HepG2 (cell line): ENCODE results near the gene DNM3. TPM values are rescaled to one million over a fixed set of nuclear protein-coding genes. Genes with fewer than 3 reads are reported as not detected.

Experiments
- ARID5B ChIP-seq: IDR thresholded peaks from 2 replicates; pipeline ENCODE4 v1.4.0; 2020; ENCODE audit warnings: mild to moderate bottlenecking, missing genetic modification reagents
- HOXA5 ChIP-seq: sonication (generic); formaldehyde crosslinking; IDR thresholded peaks from 2 replicates; pipeline ENCODE4 v1.4.0; 2020; ENCODE audit warnings: missing genetic modification reagents
- IKZF5 ChIP-seq: IDR thresholded peaks from 2 replicates; pipeline ENCODE4 v1.6.1; 2018; ENCODE audit warnings: missing genetic modification reagents, mild to moderate bottlenecking, missing compliant biosample characterization
- IRF2 ChIP-seq: IDR thresholded peaks from 2 replicates; pipeline ENCODE4 v1.6.1; 2018; ENCODE audit warnings: missing genetic modification reagents, missing compliant biosample characterization
- JARID2 ChIP-seq: sonication (generic); formaldehyde crosslinking; IDR thresholded peaks from 2 replicates; pipeline ENCODE4 v1.8.1; 2023; ENCODE audit warnings: missing genetic modification reagents, inconsistent platforms; ENCODE audit not compliant: insufficient replicate concordance
- JDP2 ChIP-seq: sonication (generic); formaldehyde crosslinking; IDR thresholded peaks from 2 replicates; pipeline ENCODE4 v1.8.1; 2022; ENCODE audit warnings: missing genetic modification reagents, borderline replicate concordance
- KAT2B ChIP-seq: fragments of 150-350 bp; IDR thresholded peaks from 2 replicates; pipeline ENCODE4 v1.6.1; 2014; ENCODE audit warnings: low read depth, low read length, borderline replicate concordance
- KAT7 ChIP-seq: IDR thresholded peaks from 2 replicates; pipeline ENCODE4 v1.6.1; 2018; ENCODE audit warnings: borderline replicate concordance, missing compliant biosample characterization
- NCOA2 ChIP-seq: sonication (generic); formaldehyde crosslinking; IDR thresholded peaks from 2 replicates; pipeline ENCODE4 v1.8.0; 2022; ENCODE audit warnings: inconsistent platforms
- NPAS2 ChIP-seq: sonication (generic); formaldehyde crosslinking; IDR thresholded peaks from 2 replicates; pipeline ENCODE4 v1.8.0; 2022; ENCODE audit warnings: mild to moderate bottlenecking, missing genetic modification reagents, borderline replicate concordance
- RBFOX2 ChIP-seq: fragments of 200-400 bp; formaldehyde crosslinking; IDR thresholded peaks from 2 replicates; pipeline ENCODE4 v1.6.1; 2017; ENCODE audit warnings: low read depth, mild to moderate bottlenecking, low read length
- SMAD3 ChIP-seq: sonication (generic); formaldehyde crosslinking; IDR thresholded peaks from 2 replicates; pipeline ENCODE4 v1.4.0; 2020; ENCODE audit warnings: missing genetic modification reagents
- SNRNP70 ChIP-seq: fragments of 200-400 bp; formaldehyde crosslinking; IDR thresholded peaks from 2 replicates; pipeline ENCODE4 v1.6.1; 2017; ENCODE audit warnings: mild to moderate bottlenecking, low read depth, low read length, moderate library complexity
- ZBTB21 ChIP-seq: sonication (generic); formaldehyde crosslinking; IDR thresholded peaks from 2 replicates; pipeline ENCODE4 v1.4.0; 2020; ENCODE audit warnings: missing genetic modification reagents
- ZNF121 ChIP-seq: sonication (generic); formaldehyde crosslinking; IDR thresholded peaks from 2 replicates; pipeline ENCODE4 v1.5.0; 2020; ENCODE audit warnings: mild to moderate bottlenecking, missing genetic modification reagents
- ZNF513 ChIP-seq: sonication (generic); formaldehyde crosslinking; conservative IDR thresholded peaks from 2 replicates; pipeline ENCODE4 v1.5.0; 2020; ENCODE audit warnings: missing genetic modification reagents
- ZNF562 ChIP-seq: sonication (generic); formaldehyde crosslinking; IDR thresholded peaks from 2 replicates; pipeline ENCODE4 v1.8.0; 2022; ENCODE audit warnings: missing genetic modification reagents, borderline replicate concordance
- ZNF570 ChIP-seq: sonication (generic); formaldehyde crosslinking; IDR thresholded peaks from 2 replicates; pipeline ENCODE4 v1.4.0; 2020; ENCODE audit warnings: mild to moderate bottlenecking, missing genetic modification reagents, borderline replicate concordance
- ZNF710 ChIP-seq: sonication (generic); formaldehyde crosslinking; IDR thresholded peaks from 2 replicates; pipeline ENCODE4 v1.5.0; 2020; ENCODE audit warnings: mild to moderate bottlenecking, missing genetic modification reagents, borderline replicate concordance
- ZNF772 ChIP-seq: sonication (generic); formaldehyde crosslinking; IDR thresholded peaks from 2 replicates; pipeline ENCODE4 v1.5.0; 2020; ENCODE audit warnings: mild to moderate bottlenecking, missing genetic modification reagents
- ZSCAN29 ChIP-seq: sonication (generic); formaldehyde crosslinking; conservative IDR thresholded peaks from 2 replicates; pipeline ENCODE4 v1.4.0; 2020; ENCODE audit warnings: mild to moderate bottlenecking, missing genetic modification reagents
- polyA plus RNA-seq, 8 experiments: library from polyadenylated mRNA; depleted of rRNA in 3 of 8; stranded (reverse) in 7 of 8; unstranded in 1 of 8; fragments of >200 nt; fragmentation: Illumina TruSeq in 4 of 8; extraction: Trizol in 4 of 8; gene quantifications; 2 replicates each; pipeline versions ENCODE4 v1.2.1 to v1.2.3, GENCODE V29; 2011 to 2016; ENCODE audit warnings: low read depth in 4 of 8, missing spikeins in 1 of 8, mixed read lengths in 1 of 8; ENCODE audit not compliant: insufficient read depth in 1 of 8
- total RNA-seq, 5 experiments: library from RNA; depleted of rRNA; stranded (reverse); fragments of >200 nt; fragmentation: Illumina TruSeq; extraction: Trizol; gene quantifications; 2 replicates each; pipeline ENCODE4 v1.2.3, GENCODE V29; 2016; ENCODE audit warnings: low read depth in 1 of 5

The DNM3 gene
- total and polyA plus RNA-seq, 2 of the 13 experiments (the other 11 are each of a cell fraction or from before 2014, with no cell fraction given), result 0.05 TPM; not detected in 1

- TF ChIP-seq ZNF513 (no peak), IKZF5 (CRISPR knock-in tag) (peak; percentile 83; the same call in 1 of the 2 replicates), HOXA5 (CRISPR knock-in tag) (peak; percentile 55; the same call in 1 of the 2 replicates), JARID2 (CRISPR knock-in tag) (no peak), ZNF710 (CRISPR knock-in tag) (no peak; the same call in 1 of the 2 replicates), ZNF570 (CRISPR knock-in tag) (no peak), ZBTB21 (CRISPR knock-in tag) (0 out of 2 replicates have a peak, but pooled peaks have one; percentile 24), JDP2 (CRISPR knock-in tag) (no peak), ZNF121 (no peak; the same call in 1 of the 2 replicates), IRF2 (CRISPR knock-in tag) (peak; percentile 31; the same call in 1 of the 2 replicates), ZSCAN29 (CRISPR knock-in tag) (peak; percentile 50; the same call in 1 of the 2 replicates), KAT2B (no peak), NPAS2 (CRISPR knock-in tag) (no peak), NCOA2 (CRISPR knock-in tag) (peak; percentile 21; the same call in 1 of the 2 replicates), ARID5B (CRISPR knock-in tag) (peak; percentile 72), ZNF562 (CRISPR knock-in tag) (no peak), ZNF772 (peak; percentile 85; the same call in 1 of the 2 replicates), SNRNP70 (no peak), SMAD3 (CRISPR knock-in tag) (peak; percentile 86; the same call in 1 of the 2 replicates), RBFOX2 (peak; percentile 84), KAT7 (CRISPR knock-in tag) (peak; percentile 96)
Observed at GRCh38 chr1:172443666-172444453, 602.6 kb downstream of the DNM3 start, which contains the start of gene PIGC (continued).
